HG03558 (cell line): ENCODE results near the gene SPATA2L.
"Not testable (repeated sequence)": the region's sequence is repeated elsewhere in the genome, so short reads cannot be mapped to it uniquely, and the experiment has no call there.

Experiments used
- ATAC-seq: cut with Tn5 transposase; IDR thresholded peaks from one replicate; pipeline ENCODE4 v1.9.1; 2021; ENCODE audit warnings: moderate number of reproducible peaks; ENCODE audit not compliant: unreplicated experiment; ENCODE audit errors: extremely low read depth

The SPATA2L gene

DNA sequence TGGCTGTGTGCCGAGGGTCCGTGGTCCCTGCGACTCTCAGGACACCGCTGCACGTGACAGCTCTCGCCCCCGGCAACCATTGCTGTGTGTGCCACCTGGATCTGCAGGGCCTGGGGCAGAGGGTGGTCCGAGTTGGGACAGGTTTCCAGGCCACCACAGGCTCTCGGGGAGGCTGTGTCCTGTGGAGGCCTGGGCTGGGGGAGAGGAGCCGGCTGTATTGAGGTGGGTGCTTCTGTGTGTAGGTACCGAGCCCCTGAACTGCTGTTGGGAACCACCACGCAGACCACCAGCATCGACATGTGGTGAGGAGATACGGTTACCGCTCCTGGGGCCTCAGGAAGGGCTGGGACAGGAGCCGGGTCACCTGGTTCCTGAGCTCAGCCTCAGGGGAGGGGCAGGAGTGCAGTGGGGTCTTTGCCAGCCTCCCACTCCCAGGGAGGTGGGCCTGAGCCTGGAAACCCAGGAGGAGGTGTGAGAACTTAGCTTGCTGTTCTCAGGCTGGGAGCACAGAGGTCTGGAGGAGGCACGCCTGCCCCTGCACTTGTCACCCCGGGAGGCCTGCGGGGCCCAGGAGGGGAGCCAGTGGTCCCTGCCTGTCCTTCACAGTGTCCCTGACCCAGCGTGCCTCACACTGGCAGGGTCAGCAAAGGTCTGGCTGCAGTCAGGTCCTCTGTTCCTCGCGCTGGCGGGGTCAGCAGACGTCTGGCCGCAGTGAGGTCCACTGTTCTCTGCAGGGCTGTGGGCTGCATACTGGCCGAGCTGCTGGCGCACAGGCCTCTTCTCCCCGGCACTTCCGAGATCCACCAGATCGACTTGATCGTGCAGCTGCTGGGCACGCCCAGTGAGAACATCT is 7.3 kb downstream of the SPATA2L start:
- no peak for ATAC-seq

GRCh38 chr16:89693289-89693731 is 8.2 kb downstream of the SPATA2L start:
- ATAC-seq: no peak

DNA sequence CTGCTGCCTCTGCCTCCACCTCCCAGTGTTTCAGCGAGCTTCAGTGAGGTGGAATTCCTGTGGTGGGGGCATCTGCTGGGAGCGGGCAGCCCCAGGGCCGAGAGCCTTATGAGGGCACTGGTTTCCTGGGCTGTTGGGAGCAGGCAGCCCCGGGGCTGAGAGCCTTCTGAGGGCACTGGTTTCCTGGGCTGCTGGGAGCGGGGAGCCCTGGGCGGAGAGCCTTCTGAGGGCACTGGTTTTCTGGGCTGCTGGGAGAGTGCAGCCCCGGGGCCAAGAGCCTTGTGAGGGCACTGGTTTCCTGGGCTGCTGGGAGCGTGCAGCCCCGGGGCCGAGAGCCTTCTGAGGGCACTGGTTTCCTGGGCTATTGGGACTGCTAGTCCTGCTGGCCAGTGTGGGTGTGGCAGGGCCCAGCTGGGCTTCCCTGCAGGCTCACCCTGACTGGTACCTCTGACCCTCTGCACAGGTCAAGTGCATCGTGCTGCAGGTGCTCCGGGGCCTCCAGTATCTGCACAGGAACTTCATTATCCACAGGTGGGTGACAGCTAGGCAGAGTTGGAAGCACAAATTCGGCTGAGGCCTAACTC is 9.4 kb downstream of the SPATA2L start:
- no peak for ATAC-seq

DNA sequence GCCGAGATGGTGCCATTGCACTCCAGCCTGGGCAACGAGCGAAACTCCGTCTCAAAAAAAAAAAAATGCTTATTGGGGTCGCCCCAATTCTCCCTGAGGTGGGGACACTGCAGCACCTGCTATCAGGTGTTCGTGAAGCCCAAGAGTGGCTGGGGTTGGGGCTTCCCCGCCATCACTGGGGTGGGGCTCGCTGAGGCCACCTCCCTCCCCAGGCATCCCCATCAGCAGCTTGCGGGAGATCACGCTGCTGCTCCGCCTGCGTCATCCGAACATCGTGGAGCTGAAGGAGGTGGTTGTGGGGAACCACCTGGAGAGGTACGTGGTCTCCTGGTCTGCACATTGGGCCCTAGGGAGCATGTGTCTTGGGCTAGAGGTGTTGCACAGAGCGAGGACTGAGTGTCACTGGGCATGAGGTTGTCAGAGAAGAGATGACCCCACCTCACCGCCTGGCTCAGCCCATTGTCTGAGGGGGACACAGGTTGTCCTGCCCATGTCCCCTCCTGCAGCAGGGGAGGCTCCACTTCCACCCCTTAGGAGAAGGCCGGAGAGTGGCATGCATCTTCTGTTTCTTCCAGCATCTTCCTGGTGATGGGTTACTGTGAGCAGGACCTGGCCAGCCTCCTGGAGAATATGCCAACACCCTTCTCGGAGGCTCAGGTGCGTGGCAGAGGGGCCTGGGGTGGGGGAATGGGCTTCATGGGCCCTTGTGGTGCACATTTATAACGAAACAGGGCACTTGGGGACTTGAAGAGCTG is 10.1 kb downstream of the SPATA2L start:
- no peak for ATAC-seq

DNA sequence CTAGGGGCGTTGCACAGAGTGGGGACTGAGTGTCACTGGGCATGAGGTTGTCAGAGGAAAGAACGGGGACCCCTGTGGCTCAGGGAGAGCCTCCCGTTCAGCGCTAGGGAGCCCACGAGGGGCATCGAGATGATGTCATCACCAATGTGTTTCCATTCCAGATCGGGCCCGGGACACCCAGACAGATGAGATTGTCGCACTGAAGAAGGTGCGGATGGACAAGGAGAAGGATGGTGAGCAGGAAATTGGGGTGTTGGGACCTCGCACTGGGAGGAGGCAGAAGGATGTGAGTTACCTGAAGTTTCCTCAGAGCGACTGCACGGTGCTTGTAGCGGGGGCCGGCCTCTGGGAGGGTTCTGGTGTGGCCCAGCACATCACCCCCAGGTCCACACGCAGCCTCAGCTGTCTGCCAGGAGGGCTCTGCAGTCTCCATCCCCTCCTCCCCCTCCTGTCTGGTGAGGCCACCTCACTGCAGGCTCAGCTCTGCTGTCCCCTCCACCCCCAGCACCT is 11.1 kb downstream of the SPATA2L start:
- no peak for ATAC-seq

DNA sequence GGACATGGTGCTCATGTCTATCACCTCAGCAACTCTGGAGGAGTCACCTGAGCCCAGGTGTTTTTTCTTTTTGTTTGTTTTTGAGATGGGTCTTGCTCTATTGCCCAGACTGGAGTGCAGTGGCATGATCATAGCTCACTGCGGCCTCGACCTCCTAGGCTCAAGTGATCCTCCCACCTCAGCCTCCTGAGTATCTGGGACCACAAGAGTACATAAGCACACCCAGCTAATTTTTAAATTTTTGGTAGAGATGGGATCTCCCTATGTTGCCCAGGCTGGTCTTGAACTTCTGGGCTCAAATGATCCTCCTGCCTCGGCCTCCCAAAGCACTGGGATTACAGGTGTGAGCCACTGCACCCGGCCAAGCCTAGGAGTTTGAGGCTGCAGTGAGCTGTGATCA is 11.9 kb downstream of the SPATA2L start:
- not testable (repeated sequence) for ATAC-seq

DNA sequence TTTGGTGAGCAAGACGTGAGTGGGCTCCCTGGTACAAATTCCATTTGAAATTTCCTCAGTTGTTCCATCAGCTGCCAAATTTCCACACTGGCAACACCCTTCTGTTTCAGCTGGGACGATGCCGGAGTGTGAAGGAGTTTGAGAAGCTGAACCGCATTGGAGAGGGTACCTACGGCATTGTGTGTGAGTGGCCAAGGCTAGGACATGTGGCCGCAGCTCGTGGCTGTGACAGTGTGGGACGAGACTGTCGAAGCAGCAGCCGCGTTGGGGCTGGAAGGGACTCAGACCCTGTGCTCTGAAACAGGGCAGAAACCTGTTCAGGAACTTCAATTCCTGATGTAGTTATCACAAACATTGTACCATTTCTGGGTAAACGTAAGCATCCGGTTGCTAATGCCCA is 12.4 kb downstream of the SPATA2L start:
- no peak for ATAC-seq

- no peak for ATAC-seq
Observed at GRCh38 chr16:89688395-89688794, 13.1 kb downstream of the SPATA2L start.

- no peak for ATAC-seq
Observed at GRCh38 chr16:89687092-89687940, 14.2 kb downstream of the SPATA2L start.

GRCh38 chr16:89686520-89687091 is 14.9 kb downstream of the SPATA2L start, which contains the start of gene CDK10:
CDK10 (plus strand) TSS chr16:89686689; CDS start chr16:89686711, 22 bp downstream.
- ATAC-seq: peak; percentile 45

DNA sequence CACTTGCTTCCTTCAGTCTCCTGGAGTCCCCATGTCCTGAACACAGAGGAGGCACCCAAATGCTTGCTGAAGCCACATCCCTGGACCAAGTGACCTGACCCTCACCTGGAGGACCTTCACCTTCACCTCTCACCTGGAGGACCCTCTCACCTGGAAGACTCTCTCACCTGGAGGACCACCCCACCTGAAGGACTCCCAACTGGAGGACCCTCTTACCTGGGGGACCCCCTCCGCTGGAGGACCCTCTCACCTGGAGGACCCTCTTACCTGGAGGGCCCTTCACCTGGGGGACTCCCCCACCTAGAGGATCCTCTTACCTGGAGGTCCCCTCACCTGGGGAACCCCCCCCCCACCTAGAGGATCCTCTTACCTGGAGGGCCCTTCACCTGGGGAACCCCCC is 15.6 kb downstream of the SPATA2L start:
- ATAC-seq: no peak

DNA sequence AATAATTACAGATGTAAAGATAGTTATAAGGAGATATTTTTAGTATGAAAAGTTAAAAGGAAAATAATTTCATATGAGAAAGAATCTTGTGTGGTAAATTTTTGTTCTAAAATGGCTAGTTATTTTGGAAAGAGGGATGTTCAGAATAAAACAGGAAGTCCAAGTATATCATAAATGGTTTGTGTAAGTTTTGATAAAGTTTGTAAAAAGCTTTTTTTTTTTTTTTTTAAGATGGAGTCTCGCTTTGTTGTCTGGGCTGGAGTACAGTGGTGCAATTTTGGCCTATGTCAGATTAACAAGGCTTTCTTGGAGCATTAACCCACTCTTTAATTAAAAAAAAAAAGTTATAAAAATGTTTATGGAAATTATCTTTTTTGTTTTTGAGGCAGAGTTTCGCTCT is 23.2 kb downstream of the SPATA2L start:
- ATAC-seq: no peak

DNA sequence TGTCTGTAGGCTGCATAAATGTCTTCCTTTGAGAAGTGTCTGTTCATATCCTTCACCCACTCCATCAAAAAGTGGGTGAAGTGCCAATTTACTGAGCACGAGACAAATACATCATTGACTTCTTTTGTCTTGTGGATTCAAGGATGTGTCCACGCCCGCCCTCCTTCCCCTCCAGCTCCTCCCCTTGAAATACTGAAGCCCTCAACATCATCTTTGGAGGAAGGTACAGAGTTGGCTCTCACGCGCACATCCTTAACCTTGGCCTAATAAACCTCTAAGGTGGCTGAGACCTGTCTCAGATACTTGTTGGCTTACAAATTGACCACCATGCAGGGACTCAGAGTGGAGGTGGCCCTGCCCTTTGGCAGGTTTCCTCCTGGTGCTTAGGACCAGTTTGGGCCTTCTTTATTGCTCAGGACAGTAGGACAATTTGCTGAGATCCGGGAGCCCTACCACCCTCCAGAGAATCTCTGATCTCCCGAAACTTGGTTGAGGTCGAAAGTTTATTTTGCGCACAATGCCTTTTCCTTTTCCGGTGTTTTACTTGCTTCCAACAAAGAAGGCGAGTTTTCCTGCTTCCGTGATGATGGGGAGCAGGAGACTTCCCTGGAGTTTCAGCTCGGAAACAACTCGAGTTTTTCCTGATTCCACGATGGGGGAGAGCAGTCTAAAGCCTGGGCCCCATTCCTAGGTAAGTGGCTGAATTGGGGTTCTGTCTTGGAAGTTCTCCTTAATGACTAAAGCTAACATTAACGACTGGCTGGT is 29.1 kb downstream of the SPATA2L start:
- no peak for ATAC-seq

DNA sequence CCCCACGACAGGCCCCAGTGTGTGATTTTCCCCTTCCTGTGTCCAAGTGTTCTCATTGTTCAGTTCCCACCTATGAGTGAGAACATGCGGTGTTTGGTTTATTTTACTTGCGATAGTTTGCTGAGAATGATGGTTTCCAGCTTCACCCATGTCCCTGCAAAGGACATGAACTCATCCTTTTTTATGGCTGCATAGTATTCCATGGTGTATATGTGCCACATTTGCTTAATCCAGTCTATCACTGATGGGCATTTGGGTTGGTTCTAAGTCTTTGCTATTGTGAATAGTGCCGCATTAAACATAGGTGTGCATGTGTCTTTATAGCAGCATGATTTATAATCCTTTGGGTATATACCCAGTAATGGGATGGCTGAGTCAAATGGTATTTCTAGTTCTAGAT is 29.9 kb downstream of the SPATA2L start:
- not testable (repeated sequence) for ATAC-seq

DNA sequence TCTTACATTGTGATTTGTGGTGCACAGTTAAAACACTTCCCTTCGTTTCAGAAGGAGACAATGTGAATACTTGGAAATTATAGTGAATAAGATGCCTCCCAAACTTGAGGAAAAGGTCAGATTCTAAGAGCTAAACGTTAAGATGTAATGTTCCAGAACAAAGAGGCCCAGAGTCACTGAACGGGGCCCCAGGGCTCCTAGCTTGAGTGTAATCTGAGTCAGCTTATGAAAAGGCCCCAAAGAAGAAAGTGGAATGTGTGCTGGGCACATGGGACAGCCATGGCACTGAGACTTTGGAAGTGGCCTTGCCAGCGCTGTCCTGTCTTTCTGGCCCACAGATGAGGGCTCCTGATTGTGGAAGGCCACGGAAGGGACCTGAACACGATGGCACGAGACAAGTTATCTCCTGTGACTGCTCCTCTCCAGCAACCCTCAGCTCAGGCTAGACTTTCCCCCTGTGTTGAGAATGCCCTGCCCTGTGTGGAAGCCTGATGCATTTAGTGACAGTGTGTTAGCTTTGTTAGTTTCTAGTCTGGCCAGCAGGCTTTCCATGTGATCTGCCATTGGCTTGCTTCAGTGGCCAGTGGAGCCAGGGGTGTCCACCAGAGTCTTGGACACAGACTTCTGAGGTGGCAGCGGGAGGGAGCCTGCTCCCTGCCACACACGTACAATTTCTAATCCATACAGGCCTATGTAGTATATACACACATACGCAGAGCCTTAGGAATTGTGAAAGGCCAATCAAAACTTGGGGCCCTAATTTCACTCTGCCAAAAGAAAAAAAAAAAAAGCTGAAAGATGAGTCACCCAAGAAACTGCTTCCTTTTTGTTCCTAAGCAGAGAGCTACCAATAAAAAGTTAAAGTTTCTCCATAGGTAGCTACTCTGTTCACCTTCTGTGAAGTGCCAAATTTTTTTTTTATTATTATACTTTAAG is 30.7 kb downstream of the SPATA2L start:
- ATAC-seq: no peak

DNA sequence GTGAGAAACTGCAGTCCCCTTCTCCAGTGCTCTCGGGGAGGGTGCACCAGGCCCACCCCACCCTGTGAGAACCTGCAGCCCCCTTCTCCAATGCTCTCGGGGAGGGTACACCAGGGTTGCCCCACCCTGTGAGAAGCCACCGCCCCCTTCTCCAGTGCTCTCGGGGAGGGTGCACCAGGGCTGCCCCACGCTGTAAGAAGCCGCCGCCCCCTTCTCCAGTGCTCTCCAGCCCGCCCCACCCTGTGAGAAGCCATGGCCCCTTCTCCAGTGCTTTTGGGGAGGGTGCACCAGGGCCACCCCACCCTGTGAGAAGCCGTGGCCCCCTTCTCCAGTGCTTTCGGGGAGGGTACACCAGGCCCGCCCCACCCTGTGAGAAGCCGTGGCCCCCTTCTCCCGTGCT is 31.8 kb downstream of the SPATA2L start:
- ATAC-seq: no peak

DNA sequence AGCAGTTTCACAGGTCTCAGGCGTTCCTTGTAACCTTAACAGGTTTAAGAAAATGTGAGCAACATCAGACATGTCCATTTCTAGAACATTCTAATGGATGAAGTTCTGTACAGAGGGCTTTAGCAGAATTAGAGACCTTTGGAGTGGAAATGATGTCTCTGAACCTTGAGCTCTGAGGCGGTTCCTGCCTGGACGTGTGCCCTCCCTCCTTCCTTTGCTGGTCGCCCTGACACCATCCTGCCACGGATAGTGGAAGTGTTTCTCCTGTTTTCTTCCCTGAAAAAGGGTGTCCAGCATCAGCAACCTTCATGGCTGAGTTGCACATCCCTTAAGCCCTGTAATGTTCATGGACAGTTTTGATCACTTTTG is 32.7 kb downstream of the SPATA2L start:
- ATAC-seq: no peak

GRCh38 chr16:89667633-89668032 is 33.9 kb downstream of the SPATA2L start:
- ATAC-seq: no peak
